Smooth muscle cell (in vitro differentiated cells): ENCODE results near the gene CDH9. TPM values are rescaled to one million over a fixed set of nuclear protein-coding genes. Genes with fewer than 3 reads are reported as not detected.

Experiments
- DNase-seq: peaks from one replicate; lab custom pipeline; 2025; ENCODE audit not compliant: unreplicated experiment; lab: John Stamatoyannopoulos, UW
- H2AFZ ChIP-seq: fragments of 200-600 bp; sonication (generic); 2 replicates; pipeline ENCODE4 v1.6.0; 2016; ENCODE audit warnings: antibody characterized with exemption, low read depth, mild to moderate bottlenecking
- H3F3A ChIP-seq: fragments of 200-600 bp; sonication (generic); 2 replicates; pipeline ENCODE4 v1.6.0; 2017; ENCODE audit warnings: antibody characterized with exemption, low read depth
- H3K27ac ChIP-seq: fragments of 200-600 bp; sonication (generic); 2 replicates; pipeline ENCODE4 v1.5.1; 2016; ENCODE audit warnings: low read depth, mild to moderate bottlenecking
- H3K27me3 ChIP-seq: fragments of 200-600 bp; sonication (generic); 2 replicates; pipeline ENCODE4 v1.6.1; 2016; ENCODE audit warnings: low read depth, mild to moderate bottlenecking
- H3K36me3 ChIP-seq: fragments of 200-600 bp; sonication (generic); 2 replicates; pipeline ENCODE4 v1.5.1; 2016; ENCODE audit warnings: low read depth
- H3K4me1 ChIP-seq: fragments of 200-600 bp; sonication (generic); 2 replicates; pipeline ENCODE4 v1.5.1; 2016; ENCODE audit warnings: low read depth
- H3K4me2 ChIP-seq: fragments of 200-600 bp; sonication (generic); 2 replicates; pipeline ENCODE4 v1.6.0; 2016; ENCODE audit warnings: mild to moderate bottlenecking
- H3K4me3 ChIP-seq: fragments of 200-600 bp; sonication (generic); 2 replicates; pipeline ENCODE4 v1.5.1; 2016; ENCODE audit warnings: mild to moderate bottlenecking
- H3K79me2 ChIP-seq: fragments of 200-600 bp; sonication (generic); 2 replicates; pipeline ENCODE4 v1.6.0; 2016; ENCODE audit warnings: low read depth, mild to moderate bottlenecking
- H3K9ac ChIP-seq: fragments of 200-600 bp; sonication (generic); 2 replicates; pipeline ENCODE4 v1.6.0; 2016; ENCODE audit warnings: low read depth
- H3K9me3 ChIP-seq: fragments of 200-600 bp; sonication (generic); replicated peaks from 2 replicates; pipeline ENCODE4 v1.5.1; 2016; ENCODE audit warnings: low read depth
- H4K20me1 ChIP-seq: fragments of 200-600 bp; sonication (generic); 2 replicates; pipeline ENCODE4 v1.6.0; 2016; ENCODE audit warnings: low read depth
- CTCF ChIP-seq: fragments of 200-600 bp; sonication (generic); IDR thresholded peaks from 2 replicates; pipeline ENCODE4 v1.5.1; 2017; ENCODE audit warnings: borderline replicate concordance, mild to moderate bottlenecking, antibody characterized with exemption; ENCODE audit not compliant: insufficient read depth, poor library complexity, severe bottlenecking
- WGBS: methylation state at CpG from one replicate; pipeline ENCODE4 v1.1.7; 2016; ENCODE audit warnings: low lambda C conversion rate; 5-methylcytosine and 5-hydroxymethylcytosine counted together
- polyA plus RNA-seq: library from polyadenylated mRNA; unstranded; fragments of >200 nt; fragmentation: Nextera tagmentation; extraction: Ambion mirVana; gene quantifications from 2 replicates; pipeline ENCODE4 v1.2.1, GENCODE V29; 2016
- total RNA-seq: library from RNA; depleted of rRNA; stranded (reverse); fragments of >200 nt; gene quantifications from 2 replicates; pipeline ENCODE4 v1.2.3, GENCODE V29; 2014

The CDH9 gene
- total RNA-seq (not detected in 2 replicates), polyA plus RNA-seq (not detected in 2 replicates)

DNA sequence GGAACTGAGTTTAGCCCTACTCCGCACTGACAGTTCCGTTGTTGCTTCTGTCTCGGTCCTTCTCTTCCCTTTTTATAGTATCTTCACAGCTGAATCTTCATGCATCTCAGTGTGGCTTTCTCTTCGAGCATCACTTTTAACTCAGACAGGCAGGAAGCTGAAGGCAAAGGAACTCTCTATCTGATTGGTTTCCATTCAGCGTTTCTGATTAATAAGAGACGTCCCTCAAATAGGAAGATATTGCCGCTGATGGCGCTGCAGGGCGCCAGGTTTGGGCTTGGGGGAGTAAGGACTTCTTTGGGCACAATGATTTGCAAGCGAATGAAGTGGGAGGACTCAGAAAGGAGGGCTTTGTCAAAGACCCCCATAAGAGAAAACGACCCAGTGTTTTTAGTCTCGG lies at the start of gene CDH9:
CDH9 (minus strand) TSS at position 111 of the 400 bp plus-strand sequence. CDS start 50,253 bp downstream, outside the sequence.
- Histone ChIP-seq H3F3A (no peaks in the 10 kb centered on the region), H3K9me3 (no peaks in the 10 kb centered on the region), H3K4me2 (peak within 1 kb of the TSS; percentile 84), H3K4me3 (peak within 1 kb of the TSS; percentile 33), H3K4me1 (peaks cover 34% of the 10 kb centered on the region), H3K27me3 (peaks cover 9% of the 10 kb centered on the region), H3K36me3 (no peaks in the 10 kb centered on the region), H3K79me2 (no peaks in the 10 kb centered on the region), H2AFZ (peak within 1 kb of the TSS; percentile 95), H3K27ac (no peak within 1 kb of the TSS), H4K20me1 (no peaks in the 10 kb centered on the region), H3K9ac (no peak within 1 kb of the TSS)
- TF ChIP-seq CTCF: no peak
- 12% methylated on average over 12 of the region's 12 CpGs for WGBS
- no peak for DNase-seq

- H3K4me3 ChIP-seq: no peak overlapping the region
- no peak overlapping the region for H3K4me2 ChIP-seq
- H4K20me1 ChIP-seq: no peaks in the 10 kb centered on the region
- H3F3A ChIP-seq: no peaks in the 10 kb centered on the region
- no peak for TF ChIP-seq CTCF
- H3K9me3 ChIP-seq: no peaks in the 10 kb centered on the region
- no peaks in the 10 kb centered on the region for H3K79me2 ChIP-seq
- no peaks in the 10 kb centered on the region for H3K36me3 ChIP-seq
- WGBS: 59% methylated on average over 2 of the region's 2 CpGs
- no peak overlapping the region for H3K27ac ChIP-seq
- no peaks in the 10 kb centered on the region for H3K4me1 ChIP-seq
- no peaks in the 10 kb centered on the region for H3K27me3 ChIP-seq
- no peak overlapping the region for H3K9ac ChIP-seq
- no peak for DNase-seq
- H2AFZ ChIP-seq: no peak overlapping the region
These were observed 49.4 kb upstream of the CDH9 start for GRCh38 chr5:27087747-27088146.

GRCh38 chr5:27083449-27084415 lies 45.3 kb upstream of the CDH9 start:
- H3K27ac ChIP-seq: no peak overlapping the region
- no peaks in the 10 kb centered on the region for H3K79me2 ChIP-seq
- H3K27me3 ChIP-seq: no peaks in the 10 kb centered on the region
- H3K4me1 ChIP-seq: no peaks in the 10 kb centered on the region
- no peak for TF ChIP-seq CTCF
- H2AFZ ChIP-seq: peak overlapping the region; percentile 85
- no peak overlapping the region for H3K9ac ChIP-seq
- no peaks in the 10 kb centered on the region for H3K9me3 ChIP-seq
- no peaks in the 10 kb centered on the region for H3K36me3 ChIP-seq
- H3K4me3 ChIP-seq: no peak overlapping the region
- no peaks in the 10 kb centered on the region for H3F3A ChIP-seq
- H3K4me2 ChIP-seq: peak overlapping the region; percentile 12
- H4K20me1 ChIP-seq: no peaks in the 10 kb centered on the region
- 56% methylated on average over 7 of the region's 7 CpGs for WGBS
- DNase-seq: no peak

GRCh38 chr5:27080147-27080546 lies 41.8 kb upstream of the CDH9 start:
- 87% methylated on average over 1 of the region's 1 CpG for WGBS
- H3K9ac ChIP-seq: no peak overlapping the region
- no peaks in the 10 kb centered on the region for H3K4me1 ChIP-seq
- H3K79me2 ChIP-seq: no peaks in the 10 kb centered on the region
- H2AFZ ChIP-seq: no peak overlapping the region
- H3K9me3 ChIP-seq: no peaks in the 10 kb centered on the region
- TF ChIP-seq CTCF: no peak
- no peaks in the 10 kb centered on the region for H4K20me1 ChIP-seq
- no peaks in the 10 kb centered on the region for H3F3A ChIP-seq
- H3K36me3 ChIP-seq: no peaks in the 10 kb centered on the region
- H3K27ac ChIP-seq: no peak overlapping the region
- H3K27me3 ChIP-seq: no peaks in the 10 kb centered on the region
- no peak overlapping the region for H3K4me3 ChIP-seq
- H3K4me2 ChIP-seq: no peak overlapping the region
- DNase-seq: no peak
